ENCODE data around the gene UBQLN4. TPM values are rescaled to one million over a fixed set of nuclear protein-coding genes. Genes with fewer than 3 reads are reported as not detected.
"Not testable (repeated sequence)": the region's sequence is repeated elsewhere in the genome, so short reads cannot be mapped to it uniquely, and the experiment has no call there.

UBQLN4 gene
- polyA plus RNA-seq, 4 donors = 38.3 to 61.2 (median 51.5) TPM

DNA sequence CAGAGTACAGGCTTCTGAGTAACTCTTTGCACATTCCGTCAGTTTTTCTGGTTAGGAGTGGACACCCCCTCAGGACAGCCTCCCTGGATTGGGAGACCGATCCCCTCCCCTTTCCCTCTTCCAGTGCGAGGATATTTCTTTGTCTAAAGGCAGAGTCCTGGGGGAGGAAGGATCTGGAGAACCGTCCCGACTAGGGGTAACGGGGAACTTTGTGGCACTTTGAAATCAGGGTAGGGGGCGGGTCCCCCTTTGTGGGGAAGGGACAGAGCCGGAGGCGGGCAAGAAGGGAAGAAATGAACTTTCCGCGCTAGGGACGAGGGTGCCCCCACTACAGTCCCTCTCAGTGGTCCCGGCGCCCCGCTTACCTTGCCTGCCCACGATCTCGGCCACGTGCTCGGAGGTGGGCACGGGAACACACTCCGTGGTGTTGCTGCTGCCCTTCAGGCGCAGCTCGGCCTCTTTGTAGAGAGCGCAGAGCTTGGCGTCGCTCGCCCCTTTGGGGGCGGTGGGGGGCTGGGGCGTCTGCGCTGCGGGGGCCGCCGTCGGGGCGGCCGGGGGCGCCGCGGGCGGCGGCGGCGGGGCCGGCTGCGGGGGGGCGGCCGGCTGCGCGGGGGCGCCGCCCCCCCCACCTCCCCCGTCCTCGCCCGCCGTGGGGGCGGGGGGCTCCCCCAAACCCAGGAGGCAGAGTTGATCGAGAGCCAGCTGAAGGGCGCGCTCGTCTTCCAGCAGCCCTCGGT is 27.8 kb upstream of the UBQLN4 start:
- DNase-seq (ENCODE audit: low read depth in 4 of 4, low spot score in 3 of 4) = no peak

- no peak for DNase-seq (ENCODE audit: low read depth in 4 of 4, low spot score in 3 of 4)
These were observed 27.2 kb upstream of the UBQLN4 start for GRCh38 chr1:156080863-156081179.

GRCh38 chr1:156080241-156080862 is 26.8 kb upstream of the UBQLN4 start:
- no peak for DNase-seq (ENCODE audit: low read depth in 4 of 4, low spot score in 3 of 4)

DNA sequence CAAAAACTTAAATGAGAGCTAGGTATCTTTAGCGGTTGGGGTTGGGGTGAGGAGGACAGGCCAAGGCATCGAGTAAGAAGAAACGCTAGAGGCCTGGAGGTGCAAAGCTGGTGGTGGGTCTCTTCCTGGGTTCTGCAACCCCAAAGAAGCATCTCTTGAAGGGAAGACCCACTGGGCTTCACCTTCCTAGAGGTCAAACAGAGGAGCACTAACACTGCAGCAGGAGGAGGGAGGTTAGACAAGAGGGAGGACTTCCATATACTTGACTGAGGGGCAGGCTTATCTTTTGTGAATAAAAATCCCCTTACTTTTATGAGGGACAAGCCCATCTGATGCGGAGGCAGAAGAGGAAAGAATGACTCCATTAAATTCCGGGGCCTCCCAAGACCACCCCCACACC is 26.2 kb upstream of the UBQLN4 start:
- no peak for DNase-seq (ENCODE audit: low read depth in 4 of 4, low spot score in 3 of 4)

DNA sequence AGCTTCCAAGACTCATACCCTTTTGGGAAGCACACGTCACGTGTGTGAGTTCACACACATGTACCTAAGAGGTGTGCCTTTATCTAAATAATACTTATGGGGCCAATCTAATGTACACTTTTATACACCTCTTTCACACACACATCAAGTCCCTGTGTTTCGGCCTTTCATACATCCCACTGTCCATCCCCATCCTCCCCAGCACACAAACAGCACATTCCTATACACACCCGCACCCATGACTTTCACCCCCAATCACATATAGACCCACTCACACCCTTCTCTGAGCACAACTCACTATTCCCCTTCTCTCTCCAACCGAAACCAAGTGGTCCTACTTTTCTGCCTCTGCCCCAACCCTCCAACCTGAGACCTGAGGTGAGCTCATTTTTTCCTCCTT is 25.1 kb upstream of the UBQLN4 start:
- DNase-seq (ENCODE audit: low read depth in 4 of 4, low spot score in 3 of 4) = no peak

DNA sequence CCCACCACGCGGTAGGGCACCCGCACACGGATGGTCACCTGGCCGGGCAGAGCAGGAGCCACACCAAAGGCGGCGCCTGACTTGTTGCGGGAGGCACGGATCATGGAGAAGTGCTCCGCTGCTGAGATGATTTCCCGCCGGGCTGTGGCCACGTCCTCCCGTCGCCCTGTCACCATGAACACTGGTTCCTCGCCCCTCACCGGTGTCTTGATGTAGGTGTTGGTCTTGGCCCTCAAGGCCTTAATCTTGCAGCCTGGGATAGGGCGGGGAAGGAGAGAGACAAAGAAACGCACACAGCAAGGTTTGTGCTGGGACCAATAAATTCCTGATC is 23.8 kb upstream of the UBQLN4 start:
- DNase-seq (ENCODE audit: low read depth in 4 of 4, low spot score in 3 of 4) = no peak

- no peak for DNase-seq (ENCODE audit: low read depth in 4 of 4, low spot score in 3 of 4)
These were observed 23.2 kb upstream of the UBQLN4 start for GRCh38 chr1:156076609-156077429.

- no peak for DNase-seq (ENCODE audit: low read depth in 4 of 4, low spot score in 3 of 4)
These were observed 22.2 kb upstream of the UBQLN4 start for GRCh38 chr1:156075775-156076204.

- DNase-seq (ENCODE audit: low read depth in 4 of 4, low spot score in 3 of 4) = no peak
These were observed 21.6 kb upstream of the UBQLN4 start for GRCh38 chr1:156075162-156075561.

DNA sequence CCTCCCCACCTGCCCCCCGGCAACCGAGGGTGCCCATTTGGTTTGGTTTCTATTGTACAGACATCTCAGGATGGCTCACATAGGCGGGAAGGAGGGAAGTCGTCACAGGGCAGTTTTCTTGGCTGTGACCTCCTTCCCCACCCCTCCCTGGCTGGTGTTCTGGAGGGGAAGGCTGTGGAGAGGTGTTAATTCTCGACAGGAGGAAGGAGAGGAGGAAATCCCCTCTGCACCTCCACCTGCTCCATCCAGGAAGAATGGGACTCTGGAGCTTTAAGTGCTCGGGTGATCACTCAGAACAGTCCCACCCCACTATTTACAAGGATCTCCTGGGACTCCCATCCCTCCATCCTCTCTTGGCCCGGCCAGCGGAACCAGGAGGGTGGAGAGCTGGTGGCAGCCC is 21.1 kb upstream of the UBQLN4 start:
- no peak for DNase-seq (ENCODE audit: low read depth in 4 of 4, low spot score in 3 of 4)

DNA sequence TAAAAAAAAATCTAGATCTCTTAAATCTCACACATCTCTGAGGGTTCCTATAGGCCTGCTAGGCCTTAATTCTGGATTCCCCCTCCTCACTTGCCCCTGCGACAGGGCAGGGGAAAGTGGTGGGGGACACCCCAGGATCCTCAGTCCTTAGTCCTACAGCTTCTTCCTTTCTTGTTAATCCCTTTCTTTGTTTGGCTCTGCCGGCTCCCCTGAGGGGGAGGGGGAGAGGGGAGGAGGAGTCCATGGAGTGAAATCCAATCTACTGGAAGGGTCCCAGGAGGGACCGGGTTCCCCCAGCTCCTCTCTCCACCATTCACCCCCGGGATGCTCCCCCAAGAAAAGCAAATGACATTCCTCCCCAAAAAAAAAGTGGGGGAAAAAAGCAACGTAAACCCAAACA is 20.1 kb upstream of the UBQLN4 start:
- no peak for DNase-seq (ENCODE audit: low read depth in 4 of 4, low spot score in 3 of 4)

DNA sequence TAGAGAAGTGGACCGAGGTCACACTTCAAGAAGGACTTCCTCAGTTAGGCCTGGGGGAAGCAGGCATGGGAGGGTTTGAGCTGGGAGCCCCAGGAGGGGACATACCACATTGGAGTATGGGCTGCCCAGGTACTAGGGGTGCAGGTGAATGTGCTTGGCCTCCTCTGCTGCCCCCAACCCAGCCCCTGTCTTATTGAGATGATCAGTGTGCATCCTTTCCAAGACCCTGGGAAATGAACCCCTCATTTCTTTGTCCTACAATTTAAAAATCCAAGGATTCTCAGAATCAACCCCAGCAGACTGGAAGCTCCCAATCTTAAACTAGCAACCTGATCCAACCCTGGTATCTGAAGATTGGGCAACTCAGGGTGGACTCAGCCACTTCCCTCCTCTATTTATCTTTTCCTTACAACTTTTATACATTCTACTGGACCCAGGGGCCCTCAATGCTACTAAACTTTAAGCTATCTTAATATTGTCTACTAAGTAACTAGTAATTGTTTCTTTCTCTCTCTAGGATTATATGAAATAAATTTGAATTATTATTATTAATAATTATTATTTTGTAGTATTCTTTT is 19.6 kb upstream of the UBQLN4 start:
- no peak for DNase-seq (ENCODE audit: low read depth in 4 of 4, low spot score in 3 of 4)

GRCh38 chr1:156072251-156072650 is 18.7 kb upstream of the UBQLN4 start:
- DNase-seq (ENCODE audit: low read depth in 4 of 4, low spot score in 3 of 4) = no peak

GRCh38 chr1:156071332-156071816 is 17.8 kb upstream of the UBQLN4 start:
- not testable (repeated sequence) for DNase-seq (ENCODE audit: low read depth in 4 of 4, low spot score in 3 of 4)

DNA sequence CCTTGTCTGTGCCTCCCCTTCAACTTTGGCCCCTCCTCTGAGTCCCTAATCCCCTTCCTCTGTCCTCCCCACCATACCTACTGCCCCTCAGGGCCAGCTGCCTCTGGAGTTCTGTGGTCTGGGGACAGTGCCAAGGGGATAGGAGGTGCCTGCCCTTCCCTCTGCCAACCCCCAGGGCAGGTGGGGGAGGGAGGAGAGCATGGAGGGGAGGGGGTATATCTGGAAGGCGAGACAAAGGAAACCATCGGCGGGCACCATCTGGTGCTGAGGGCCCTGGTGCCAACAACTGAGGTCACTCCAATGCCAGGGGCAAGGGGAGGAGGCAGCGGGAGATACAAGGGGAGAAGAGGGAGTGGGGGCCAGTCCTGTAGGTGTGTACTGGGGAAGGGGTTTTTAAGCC is 16.9 kb upstream of the UBQLN4 start:
- DNase-seq (ENCODE audit: low read depth in 4 of 4, low spot score in 3 of 4) = no peak

DNA sequence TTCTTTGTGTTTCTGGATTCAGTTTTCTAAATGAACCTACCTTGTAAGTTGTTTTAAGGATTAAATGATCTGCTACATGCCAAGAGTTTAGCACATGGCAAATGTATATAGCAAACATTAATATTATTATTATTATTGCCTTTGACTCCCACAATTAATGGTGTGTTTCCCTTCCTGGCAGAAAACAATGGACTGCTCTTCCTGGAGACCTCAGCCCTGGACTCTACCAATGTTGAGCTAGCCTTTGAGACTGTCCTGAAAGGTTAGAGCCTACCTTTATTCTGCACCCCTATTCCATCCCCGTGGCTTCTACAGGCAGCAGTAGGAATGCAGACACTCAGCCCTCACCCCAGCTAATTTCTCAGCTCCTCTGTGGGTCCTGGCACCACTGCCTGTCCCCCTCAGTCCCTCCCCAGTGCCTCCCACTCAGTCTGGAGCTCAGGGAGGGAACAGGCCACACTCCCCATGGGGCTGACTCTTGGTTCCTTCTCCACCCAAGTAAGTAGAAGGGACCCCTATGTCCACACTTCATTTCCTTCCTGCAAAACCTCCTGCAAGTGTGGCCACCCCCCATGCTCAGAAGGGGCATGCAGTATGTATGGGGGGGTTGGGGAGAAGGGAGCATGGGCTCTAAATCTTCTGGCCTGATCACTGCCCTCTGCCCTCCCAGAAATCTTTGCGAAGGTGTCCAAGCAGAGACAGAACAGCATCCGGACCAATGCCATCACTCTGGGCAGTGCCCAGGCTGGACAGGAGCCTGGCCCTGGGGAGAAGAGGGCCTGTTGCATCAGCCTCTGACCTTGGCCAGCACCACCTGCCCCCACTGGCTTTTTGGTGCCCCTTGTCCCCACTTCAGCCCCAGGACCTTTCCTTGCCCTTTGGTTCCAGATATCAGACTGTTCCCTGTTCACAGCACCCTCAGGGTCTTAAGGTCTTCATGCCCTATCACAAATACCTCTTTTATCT is 16.2 kb upstream of the UBQLN4 start:
- no peak for DNase-seq (ENCODE audit: low read depth in 4 of 4, low spot score in 3 of 4)

DNA sequence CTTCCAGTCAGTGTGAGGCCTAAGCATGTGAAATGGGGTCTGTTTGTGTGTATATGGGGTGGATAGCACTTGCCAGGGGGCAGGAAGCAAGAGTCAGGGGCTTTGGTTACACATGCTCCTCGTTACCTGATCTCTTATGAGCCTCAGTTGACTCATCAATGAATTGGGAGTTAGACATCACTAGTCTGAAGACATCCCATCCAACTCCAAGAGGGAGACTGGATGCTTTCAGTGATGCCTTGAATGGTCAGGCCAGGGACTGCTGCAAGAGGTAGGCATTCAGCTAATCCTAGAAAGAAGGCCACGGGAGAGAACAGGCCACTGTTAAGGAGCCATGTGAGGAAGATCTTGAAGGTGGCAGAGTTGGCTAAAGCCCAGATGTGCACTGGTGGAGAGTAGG is 13.7 kb upstream of the UBQLN4 start:
- no peak for DNase-seq (ENCODE audit: low read depth in 4 of 4, low spot score in 3 of 4)

- no peak for DNase-seq (ENCODE audit: low read depth in 4 of 4, low spot score in 3 of 4)
These were observed 12.3 kb upstream of the UBQLN4 start for GRCh38 chr1:156065871-156066270.

DNA sequence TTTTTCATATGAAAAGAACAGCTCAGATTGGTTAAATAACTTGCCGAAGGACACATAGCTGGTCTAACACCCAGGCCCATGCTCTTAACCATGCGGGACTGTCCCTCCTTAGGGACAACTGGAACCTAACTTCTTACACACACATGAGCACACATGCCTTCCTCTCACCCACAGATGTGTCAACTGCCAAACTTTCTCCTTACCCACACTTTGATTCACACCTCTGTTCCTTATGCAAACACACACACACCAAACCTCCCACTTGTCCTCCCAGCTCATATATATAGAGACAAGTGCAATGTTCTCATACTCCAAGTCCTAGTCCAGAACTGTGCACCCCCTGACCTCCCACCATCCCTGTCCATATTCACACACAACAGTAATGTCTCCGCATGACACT is 11.6 kb upstream of the UBQLN4 start:
- no peak for DNase-seq (ENCODE audit: low read depth in 4 of 4, low spot score in 3 of 4)

- DNase-seq (ENCODE audit: low read depth in 4 of 4, low spot score in 3 of 4) = no peak
These were observed 11.0 kb upstream of the UBQLN4 start for GRCh38 chr1:156064615-156065014.

DNA sequence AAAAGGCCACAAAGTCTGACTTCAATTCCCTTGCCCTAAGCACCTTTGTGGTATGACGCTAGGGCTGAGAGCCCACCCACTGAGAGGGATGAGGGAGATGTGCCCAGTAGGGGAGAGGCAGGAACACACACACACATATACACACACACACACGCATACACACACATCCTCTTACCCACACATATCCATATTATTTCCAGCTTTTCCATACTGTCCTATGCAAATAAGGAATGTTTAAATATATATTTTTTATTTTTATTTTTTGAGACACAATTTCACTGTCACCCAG is 10.3 kb upstream of the UBQLN4 start:
- DNase-seq (ENCODE audit: low read depth in 4 of 4, low spot score in 3 of 4) = no peak
